HG03097 (cell line): ENCODE measurements around the gene PRKCA.

Source experiments
- ATAC-seq: cut with Tn5 transposase; IDR thresholded peaks from one replicate; pipeline ENCODE4 v1.9.1; 2021; ENCODE audit not compliant: unreplicated experiment, low FRiP score

Gene PRKCA

DNA sequence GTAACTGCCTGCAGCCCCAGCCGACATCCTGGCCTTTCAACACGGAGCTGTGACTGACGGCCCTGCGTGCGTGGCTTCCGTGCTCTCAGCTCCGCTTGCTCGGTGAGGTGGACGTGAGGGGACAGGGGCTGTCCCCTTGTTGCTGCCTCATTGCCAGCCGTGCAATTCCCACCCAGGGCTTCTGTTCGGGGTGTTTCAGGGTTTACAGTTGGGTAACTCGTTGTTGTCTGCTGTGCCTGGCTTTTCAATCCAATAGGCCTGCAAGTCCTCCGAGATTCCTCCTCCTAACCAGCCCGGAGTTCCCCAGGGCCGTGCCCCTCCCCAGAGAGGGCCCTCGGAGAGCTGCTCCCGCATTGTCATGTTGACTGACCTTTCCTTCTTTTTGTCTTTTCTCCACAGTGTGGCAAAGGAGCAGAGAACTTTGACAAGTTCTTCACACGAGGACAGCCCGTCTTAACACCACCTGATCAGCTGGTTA, 501.1 kb downstream of the PRKCA start:
- ATAC-seq: no peak

DNA sequence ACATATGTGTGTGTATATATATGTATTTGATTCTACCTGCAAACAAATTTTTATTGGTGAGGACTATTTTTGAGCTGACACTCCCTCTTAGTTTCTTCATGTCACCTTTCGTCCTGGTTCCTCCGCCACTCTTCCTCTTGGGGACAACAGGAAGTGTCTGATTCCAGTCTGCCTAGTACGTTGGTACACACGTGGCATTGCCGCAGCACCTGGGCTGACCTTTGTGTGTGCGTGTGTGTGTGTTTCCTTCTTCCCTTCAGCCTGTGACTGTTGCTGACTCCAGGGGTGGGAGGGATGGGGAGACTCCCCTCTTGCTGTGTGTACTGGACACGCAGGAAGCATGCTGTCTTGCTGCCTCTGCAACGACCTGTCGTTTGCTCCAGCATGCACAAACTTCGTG, 503.2 kb downstream of the PRKCA start:
- no peak for ATAC-seq

DNA sequence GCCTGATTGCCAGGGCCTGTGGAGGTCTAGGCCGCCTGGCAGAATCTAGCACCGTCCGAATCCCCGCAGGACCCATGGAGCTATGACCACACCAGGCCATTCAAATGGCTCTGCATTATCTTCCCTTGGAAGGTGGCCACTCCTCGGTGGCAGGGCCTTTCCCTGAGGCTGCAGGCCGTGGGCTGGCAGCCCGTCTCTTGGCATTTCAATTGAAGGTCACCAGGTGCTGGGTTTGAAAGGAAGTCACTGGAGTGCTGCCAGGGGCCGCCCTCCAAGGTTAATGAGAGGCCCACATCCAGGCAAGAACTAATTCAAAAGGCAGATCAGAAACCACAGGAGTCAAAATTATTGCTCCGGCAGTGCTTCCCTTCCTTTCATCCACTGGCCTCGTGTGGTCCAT, 504.8 kb downstream of the PRKCA start:
- no peak for ATAC-seq

DNA sequence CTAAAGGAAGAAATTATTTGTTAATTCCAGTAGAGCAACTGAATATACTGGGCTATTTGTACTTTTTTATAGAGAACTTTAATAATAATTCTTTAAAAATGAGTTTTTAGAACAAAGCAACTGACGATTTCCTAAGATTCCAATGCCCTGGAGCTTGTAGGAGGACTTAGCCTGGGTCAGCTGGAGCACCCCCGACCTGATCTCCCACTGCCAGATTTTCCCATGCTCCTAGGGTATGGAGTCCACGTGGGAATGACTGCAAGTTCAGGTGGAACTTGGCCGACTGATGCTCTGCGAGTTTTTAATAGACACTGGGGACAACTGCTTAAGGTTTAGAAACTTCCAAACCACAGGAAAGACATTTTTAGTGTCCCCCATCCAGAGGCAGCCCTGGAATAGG, 507.0 kb downstream of the PRKCA start:
- ATAC-seq: no peak

DNA sequence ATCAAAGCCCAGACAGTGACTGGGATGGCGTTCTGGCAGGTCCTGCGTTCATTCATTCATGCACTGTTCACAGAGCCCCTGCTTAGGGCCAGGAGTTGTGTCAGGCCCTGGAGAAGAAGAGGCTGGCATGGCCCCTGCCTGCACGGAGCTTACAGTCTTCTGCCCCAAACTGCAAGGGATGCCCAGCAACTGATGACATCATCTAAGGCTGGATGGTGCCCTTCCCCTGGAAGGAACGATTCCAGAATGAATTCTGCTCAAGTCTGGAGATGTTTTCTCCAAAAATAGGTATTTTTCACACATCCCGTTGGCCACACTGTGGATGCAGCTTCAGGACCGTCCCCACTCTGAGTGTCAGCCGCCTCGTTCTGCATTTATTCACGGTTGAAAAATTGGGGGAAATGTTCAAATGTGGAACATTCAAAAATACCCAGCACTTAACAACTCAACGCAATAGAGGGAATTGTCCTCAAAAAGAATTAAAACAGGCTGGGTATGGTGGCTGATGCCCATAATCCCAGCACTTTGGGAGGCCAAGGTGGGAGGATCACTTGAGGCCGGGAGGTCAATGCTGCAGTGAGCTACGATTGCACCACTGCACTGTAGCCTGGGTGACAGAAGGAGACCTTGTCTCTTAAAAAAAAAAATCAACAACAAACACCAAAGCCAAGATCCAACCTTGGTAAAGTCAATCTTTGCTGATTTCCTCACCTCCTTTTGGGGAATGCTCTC, 508.7 kb downstream of the PRKCA start:
- ATAC-seq: no peak

DNA sequence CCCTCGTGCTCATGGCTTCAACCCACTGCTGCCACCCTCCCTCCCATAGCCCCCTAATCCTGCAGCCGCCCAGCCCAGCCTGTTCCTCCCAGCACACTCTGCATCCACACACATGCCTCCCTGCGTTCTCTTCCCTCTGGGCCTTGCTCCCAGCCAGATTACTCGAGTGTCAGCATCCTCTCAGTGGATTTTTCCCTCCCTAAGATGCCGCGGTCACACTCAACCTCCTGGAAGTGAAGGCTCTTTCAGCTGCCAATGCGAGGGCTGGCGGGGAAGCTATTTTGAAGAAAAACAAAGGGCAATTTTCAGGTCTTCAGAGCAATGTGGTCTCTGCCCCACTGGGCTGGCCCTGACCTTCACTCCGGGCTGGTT, 509.3 kb downstream of the PRKCA start:
- ATAC-seq: no peak

DNA sequence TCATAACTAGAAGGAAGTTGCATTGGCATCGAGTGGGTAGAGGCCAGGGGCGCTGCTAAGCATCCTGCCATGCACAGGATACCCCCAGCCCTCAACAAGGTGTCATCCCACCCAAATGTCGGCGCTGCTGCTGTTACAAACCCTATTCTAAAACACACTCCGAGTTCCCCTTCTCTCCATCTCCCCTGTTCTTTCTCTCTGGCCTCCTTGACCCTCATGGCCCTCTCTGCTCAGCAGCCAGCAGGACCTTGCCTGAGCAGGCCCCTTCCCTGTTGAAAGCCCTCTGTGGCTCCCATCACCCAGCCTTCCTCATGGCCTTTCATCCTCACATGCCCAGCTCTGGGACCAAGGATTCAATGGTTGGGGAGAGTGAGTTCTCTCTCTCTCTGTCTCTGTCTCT, 510.2 kb downstream of the PRKCA start:
- ATAC-seq: no peak

DNA sequence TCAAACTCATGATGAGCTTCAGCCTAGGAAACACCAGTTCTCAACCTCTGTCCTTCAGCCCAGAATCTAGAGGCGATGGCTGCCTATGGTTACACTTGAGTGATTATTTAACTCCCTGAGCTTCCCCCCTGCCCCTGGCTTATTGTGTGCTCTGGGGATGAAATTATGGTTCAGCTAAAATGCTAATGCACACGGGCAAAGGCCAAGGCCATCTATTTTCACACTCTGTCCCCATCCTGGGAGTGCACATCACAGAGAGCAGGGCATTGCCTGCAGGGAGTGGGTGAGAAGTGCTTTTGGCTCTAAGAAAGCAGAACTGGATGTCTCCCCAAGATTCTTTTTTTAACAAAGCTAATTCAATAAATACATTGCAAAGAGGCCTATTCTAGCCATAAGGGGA, 510.9 kb downstream of the PRKCA start:
- ATAC-seq: no peak

DNA sequence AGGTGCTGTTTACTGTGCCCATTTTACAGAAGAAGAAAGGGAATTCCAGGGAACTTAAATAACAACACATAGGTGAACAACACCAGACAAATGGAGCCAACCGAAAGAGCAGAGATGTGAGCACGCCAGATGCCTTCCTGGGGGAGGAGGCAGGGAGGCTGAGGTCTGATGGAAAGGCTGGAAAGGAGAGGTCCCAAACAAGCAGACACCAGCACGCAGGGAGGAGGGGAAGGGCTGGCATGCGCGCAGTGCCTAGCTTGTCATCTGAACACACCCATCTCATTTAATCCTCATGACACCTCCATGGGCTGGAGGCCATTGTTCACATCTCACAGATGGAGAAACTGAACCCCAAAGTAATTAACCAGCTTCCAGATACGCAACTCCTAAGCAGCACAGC, 511.6 kb downstream of the PRKCA start:
- no peak for ATAC-seq

DNA sequence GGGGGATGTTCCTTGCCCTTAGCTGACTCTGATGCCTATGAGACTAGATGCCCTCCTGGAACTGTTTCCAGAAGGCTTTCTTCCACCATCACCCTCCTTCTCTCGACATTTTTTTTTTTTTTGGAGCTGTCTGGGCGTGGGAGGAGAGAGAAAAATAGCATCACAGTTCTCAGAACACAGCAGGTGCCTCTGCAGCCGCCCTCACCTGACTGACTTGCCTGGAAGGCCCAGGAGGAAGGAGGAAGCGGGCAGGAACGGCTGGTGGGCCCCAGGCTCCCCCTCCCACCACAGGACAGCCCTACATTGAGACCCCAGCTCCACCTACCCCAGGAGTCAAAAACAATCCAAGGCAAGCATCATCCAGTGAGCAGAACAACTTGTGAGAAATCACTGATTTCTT, 512.2 kb downstream of the PRKCA start:
- no peak for ATAC-seq

DNA sequence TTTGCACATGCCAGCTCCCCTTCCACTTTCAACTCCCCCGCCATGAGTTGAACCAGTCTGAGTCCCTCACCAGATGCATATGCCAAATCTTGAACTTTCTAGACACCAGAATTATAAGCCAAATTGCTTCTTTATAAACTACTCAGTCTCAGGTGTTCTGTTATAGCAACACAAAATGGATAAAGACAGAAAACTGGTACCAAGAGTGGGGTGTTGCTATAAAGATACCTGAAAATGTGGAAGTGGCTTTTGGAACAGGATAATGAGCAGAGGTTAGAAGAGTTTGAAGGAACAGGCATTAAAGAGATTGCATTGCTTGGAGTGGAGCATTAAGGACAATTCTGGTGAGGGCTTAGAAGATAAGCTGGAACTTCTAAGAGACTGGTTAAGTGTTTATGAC, 515.3 kb downstream of the PRKCA start:
- no peak for ATAC-seq

DNA sequence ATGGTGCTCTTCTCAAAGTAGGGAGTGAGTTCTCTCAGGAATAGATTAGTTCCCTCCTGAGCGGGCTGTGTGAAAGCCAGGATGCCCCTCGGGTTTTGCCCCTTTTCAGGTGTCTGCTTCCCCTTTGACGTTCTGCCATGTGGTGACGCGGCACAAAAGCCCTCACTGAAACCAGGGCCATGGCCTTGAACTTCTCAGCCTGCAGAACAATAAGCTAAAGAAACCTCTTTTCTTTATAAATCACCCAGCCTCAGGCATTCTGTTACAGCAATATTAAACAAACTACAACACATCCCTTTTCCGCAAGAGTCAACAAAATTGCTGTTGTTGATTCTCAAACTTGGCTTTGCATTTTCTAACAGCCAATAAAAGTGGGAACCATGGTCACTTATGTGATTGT, 517.1 kb downstream of the PRKCA start:
- no peak for ATAC-seq

DNA sequence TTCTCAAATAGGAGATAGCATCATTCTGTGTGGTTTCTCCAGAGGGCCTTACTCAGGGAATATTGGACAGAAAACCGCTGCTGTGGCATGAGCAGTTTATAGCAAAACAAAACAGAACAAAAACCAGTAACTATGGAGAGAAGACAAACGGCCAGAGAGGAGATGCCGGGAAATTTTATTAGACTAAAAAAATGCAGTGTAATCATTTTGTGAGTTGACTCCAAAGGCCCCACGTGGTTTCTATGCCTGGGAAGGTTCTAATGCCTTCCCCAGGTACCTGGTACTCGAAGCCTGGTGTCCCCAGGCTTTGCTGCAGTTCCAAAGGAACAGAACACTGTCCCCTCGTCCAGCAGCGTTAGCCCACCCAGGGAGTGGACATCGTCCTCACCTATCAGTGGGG, 519.6 kb downstream of the PRKCA start:
- ATAC-seq: no peak

DNA sequence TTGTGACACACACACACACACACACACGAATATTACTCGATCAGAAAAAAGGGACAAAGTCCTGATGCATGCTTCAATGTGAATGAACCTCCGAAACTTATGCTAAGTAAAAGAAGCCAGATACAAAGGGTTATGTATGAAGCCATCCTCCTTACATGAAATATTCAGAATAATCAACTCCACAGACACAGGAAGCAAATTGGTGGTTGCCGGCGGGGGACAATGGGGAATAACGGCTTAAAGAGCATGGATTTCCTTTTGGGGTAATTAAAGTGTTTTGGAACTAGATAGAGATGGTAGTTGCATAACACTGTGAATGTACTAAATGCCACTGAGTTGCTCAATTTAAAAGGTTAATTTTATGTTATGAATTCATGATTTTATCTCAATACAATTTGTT, 524.4 kb downstream of the PRKCA start:
- ATAC-seq: no peak

DNA sequence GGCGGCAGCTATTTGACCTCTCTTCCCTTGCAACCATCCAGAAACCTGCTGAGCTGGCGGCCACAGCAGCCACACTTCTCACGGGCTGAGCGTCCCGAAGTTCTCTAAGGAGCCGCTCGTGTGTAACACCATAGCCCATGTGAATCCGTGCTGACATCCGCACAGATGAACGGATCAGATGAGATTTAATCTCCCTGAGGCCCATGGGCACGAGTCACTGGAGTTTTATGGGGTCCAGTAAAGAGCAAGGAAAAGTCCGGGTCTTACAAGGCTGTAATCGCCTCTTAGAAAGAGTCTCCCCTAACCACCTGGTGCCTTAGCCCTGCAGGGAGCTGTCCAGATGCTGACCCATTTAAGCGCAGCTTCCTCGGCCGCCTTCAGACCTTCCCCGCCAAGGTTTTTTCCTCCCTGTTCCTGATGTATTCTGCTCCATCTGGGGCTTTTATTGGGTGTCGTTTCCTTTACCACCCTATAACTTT, 527.0 kb downstream of the PRKCA start:
- ATAC-seq: no peak

DNA sequence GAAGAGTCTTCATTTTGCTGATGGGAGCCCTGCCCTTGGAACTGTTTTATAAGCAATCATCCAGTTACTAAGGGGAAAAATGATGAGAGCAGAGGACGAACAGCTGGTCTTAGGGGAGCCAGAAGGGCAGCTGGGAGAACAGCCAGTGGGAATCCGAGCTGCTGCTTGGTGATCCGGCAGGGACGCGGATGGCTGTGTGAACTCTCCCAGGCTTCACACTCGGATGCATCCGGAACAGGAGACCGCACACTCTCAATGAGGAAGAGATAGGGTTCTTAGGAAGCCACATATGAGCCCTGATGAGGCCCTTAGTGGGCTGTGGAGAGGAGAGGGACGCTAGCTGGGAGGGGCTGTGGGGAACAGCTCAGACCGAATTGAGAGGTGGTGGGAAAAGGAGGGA, 527.5 kb downstream of the PRKCA start:
- no peak for ATAC-seq

DNA sequence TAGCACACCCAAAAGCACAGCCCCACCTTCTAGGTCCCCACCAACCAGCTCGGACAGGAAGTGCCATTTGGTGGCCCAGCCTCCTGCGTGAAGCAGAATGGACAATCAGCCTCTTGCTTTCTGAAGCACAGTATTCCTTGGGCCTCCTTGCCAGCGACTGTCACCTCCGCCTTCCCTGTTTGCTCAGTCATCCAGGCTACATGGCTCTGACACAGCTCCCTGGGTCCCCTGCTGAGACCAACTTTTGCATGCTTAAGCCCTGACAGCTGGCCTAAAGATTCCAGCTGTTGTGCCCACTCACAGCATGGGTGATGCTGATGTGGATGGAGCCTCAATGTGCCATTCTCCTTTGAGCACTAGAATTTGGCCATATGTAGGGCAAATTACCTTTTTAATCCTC, 528.0 kb downstream of the PRKCA start:
- ATAC-seq: no peak

DNA sequence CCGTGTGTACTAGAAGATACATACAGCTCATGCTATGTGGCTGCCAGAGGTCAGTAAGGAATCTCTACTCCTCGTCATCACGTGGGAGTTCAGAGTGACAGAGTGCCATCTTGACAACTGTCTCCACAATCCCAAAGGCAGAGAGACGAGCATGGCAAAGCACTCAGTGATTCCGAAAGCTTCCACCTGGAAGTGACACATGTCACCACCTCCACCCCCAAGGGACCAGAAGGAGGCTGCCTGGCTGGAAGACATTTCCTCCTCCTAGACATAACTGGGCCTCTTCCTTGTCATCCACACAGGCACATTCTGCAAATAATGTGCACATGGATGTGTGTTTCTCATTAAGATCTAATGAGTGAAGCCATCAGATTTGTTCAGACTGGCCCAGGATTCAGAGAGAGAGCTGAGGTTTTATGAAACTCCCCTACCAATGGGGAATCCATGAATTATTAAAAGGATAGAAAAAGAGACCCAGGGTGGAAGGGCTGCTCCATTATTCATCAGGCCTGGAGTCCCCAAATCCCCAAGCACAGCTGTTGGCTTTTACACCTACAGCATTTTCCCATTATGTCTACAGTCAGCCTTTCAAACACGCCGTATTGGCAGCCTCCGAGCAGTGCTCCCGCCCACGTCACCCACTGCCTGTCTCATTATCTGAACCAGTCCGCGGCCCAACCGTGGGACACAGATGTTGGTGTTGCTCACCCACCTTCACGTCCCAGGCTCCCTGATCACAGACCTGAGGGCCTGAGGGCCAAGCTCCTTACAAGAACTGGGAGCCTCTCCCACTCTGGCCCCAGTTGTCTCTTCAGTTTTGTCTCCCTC, 529.2 kb downstream of the PRKCA start:
- no peak for ATAC-seq

DNA sequence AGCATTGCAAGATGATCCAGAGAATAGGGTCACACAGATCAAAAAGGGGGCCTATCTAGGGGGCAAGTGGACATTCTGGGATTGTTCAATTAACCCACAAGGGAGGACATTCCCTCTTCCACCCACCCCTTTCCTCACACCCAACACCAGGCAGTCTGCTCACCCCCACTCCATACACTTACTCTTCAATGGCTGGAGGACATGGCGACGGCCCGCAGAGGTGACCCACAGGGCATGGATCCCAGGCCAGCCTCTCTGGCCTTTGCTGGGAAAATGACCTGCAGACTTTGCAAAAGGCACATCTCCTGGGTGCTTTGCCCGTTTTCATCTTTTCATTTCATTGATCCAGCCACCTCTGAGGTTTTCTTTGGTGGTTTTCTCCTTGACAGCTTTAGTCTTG, 530.8 kb downstream of the PRKCA start:
- no peak for ATAC-seq

DNA sequence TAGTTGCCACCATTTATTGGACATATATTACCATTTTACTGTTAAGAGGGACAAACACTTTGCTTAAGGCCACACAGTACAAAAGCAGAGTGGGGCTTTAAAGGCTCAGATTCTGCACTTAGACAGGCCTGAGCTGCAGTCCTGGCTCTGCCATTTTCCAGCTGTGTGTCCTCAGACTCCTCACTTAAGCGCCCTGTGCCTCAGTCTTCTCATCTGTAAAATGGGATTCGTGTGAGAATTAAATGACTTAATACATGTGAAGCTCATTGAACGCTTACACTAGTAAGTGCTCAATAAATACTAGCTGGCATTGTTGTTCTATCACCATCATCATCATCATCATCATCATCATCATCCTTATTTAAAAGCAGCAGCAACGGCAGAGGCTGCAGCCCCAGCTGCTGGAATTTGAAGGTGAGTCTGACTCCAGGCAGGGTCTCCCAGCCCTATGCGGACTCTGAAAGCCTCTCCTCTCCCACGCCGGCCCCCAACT, 532.1 kb downstream of the PRKCA start:
- no peak for ATAC-seq

DNA sequence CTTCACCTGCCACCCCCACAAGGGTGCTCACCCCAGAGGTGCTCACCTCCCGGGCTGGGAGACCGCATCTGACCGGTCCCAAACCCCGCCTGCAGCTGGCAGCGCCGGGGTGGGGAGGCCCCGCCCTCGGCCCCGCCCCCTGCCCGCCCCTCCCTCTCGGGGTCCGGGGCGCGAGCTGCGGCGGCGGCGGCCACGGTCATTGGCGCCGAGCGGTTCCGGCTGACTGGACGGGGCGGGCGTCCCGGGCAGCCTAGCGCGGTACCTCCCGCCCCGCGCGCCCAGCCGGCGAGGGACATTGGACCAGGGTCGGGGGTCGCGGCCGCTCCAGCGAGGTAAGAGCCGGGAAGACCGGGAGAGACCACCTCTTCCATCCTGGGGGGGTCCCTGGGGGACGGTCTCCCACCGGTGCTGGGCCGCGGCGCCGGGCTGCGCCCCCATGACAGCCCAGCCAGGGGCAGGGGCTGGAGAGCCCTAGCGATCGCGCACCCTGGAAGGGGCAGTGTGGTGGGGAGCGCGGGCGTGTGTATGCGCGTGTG, 532.6 kb downstream of the PRKCA start, which contains the start of gene CACNG5:
TSS of gene CACNG5 (plus strand) at position 199 of the 536 bp plus-strand sequence. CDS start 42,216 bp downstream, outside the sequence.
- ATAC-seq: no peak
